Astrocyte (in vitro differentiated cells and primary cell): ENCODE results near the gene DOLPP1. TPM values are rescaled to one million over a fixed set of nuclear protein-coding genes. Genes with fewer than 3 reads are reported as not detected.

Experiments used
- DNase-seq: peaks from one replicate; pipeline ENCODE4 v3.0.0-alpha.2; 2010; ENCODE audit warnings: low read depth
- FAIRE-seq: peaks from 2 replicates; lab custom pipeline; 2011; peaks lifted over from hg19 to GRCh38; lab: Jason Lieb, UNC
- H2AFZ ChIP-seq: 2 replicates; pipeline ENCODE4 v1.6.0; 2012; ENCODE audit warnings: low read depth, low read length, inconsistent platforms
- H3K27ac ChIP-seq: 2 replicates; pipeline ENCODE4 v1.5.1; 2011; ENCODE audit warnings: low read depth, low read length, inconsistent platforms
- H3K27me3 ChIP-seq: 2 replicates; pipeline ENCODE4 v1.6.0; 2011; ENCODE audit warnings: low read length, inconsistent platforms; ENCODE audit not compliant: insufficient read depth
- H3K36me3 ChIP-seq: 2 replicates; pipeline ENCODE4 v1.5.1; 2011; ENCODE audit warnings: low read length, inconsistent platforms; ENCODE audit not compliant: insufficient read depth
- H3K4me1 ChIP-seq: 2 replicates; pipeline ENCODE4 v1.5.1; 2011; ENCODE audit warnings: low read length, inconsistent platforms; ENCODE audit not compliant: insufficient read depth
- H3K4me2 ChIP-seq: 2 replicates; pipeline ENCODE4 v1.6.0; 2012; ENCODE audit warnings: low read length, inconsistent platforms
- H3K4me3 ChIP-seq: 2 replicates; pipeline ENCODE4 v1.5.1; 2011; ENCODE audit warnings: low read depth, mild to moderate bottlenecking, low read length, inconsistent platforms; ENCODE audit not compliant: insufficient read depth
- H3K79me2 ChIP-seq: 2 replicates; pipeline ENCODE4 v1.6.0; 2012; ENCODE audit warnings: mild to moderate bottlenecking, low read length, inconsistent platforms; ENCODE audit not compliant: insufficient read depth
- H3K9ac ChIP-seq: 2 replicates; pipeline ENCODE4 v1.6.0; 2012; ENCODE audit warnings: mild to moderate bottlenecking, low read length, inconsistent platforms
- H3K9me3 ChIP-seq: 2 replicates; pipeline ENCODE4 v1.5.1; 2012; ENCODE audit warnings: low read depth, mild to moderate bottlenecking, low read length, inconsistent platforms; ENCODE audit not compliant: insufficient read depth
- H4K20me1 ChIP-seq: 2 replicates; pipeline ENCODE4 v1.6.0; 2012; ENCODE audit warnings: low read length, inconsistent platforms; ENCODE audit not compliant: insufficient read depth
- H3K27ac Mint-ChIP-seq: one replicate; pipeline ENCODE4 v1.8.0; 2021; ENCODE audit warnings: mild to moderate bottlenecking, mixed read lengths; ENCODE audit not compliant: unreplicated experiment
- H3K27me3 Mint-ChIP-seq: one replicate; pipeline ENCODE4 v1.8.0; 2021; ENCODE audit warnings: low read depth, mixed read lengths; ENCODE audit not compliant: unreplicated experiment
- H3K36me3 Mint-ChIP-seq: one replicate; pipeline ENCODE4 v1.8.0; 2021; ENCODE audit warnings: low read depth, mixed read lengths; ENCODE audit not compliant: unreplicated experiment
- H3K4me1 Mint-ChIP-seq: one replicate; pipeline ENCODE4 v1.8.0; 2021; ENCODE audit warnings: low read depth, mixed read lengths; ENCODE audit not compliant: unreplicated experiment
- H3K4me3 Mint-ChIP-seq: one replicate; pipeline ENCODE4 v1.8.0; 2021; ENCODE audit warnings: mild to moderate bottlenecking, moderate library complexity, mixed read lengths; ENCODE audit not compliant: unreplicated experiment
- H3K9me3 Mint-ChIP-seq: one replicate; pipeline ENCODE4 v1.8.0; 2021; ENCODE audit warnings: mild to moderate bottlenecking, mixed read lengths; ENCODE audit not compliant: unreplicated experiment
- CTCF ChIP-seq: IDR thresholded peaks from 2 replicates; pipeline ENCODE4 v1.5.1; 2011; ENCODE audit warnings: low read depth, mild to moderate bottlenecking, inconsistent platforms, low read length, moderate library complexity; ENCODE audit not compliant: insufficient read depth
- EZH2 ChIP-seq: IDR thresholded peaks from 2 replicates; pipeline ENCODE4 v1.6.1; 2012; ENCODE audit warnings: mild to moderate bottlenecking, low read length, inconsistent platforms; ENCODE audit not compliant: insufficient read depth
- total RNA-seq: library from RNA; stranded (reverse); gene quantifications from 2 replicates; pipeline ENCODE4 v1.2.1, GENCODE V29; 2021

The DOLPP1 gene
- total RNA-seq, 1 donor from 2014 or later: 17.9 TPM

DNA sequence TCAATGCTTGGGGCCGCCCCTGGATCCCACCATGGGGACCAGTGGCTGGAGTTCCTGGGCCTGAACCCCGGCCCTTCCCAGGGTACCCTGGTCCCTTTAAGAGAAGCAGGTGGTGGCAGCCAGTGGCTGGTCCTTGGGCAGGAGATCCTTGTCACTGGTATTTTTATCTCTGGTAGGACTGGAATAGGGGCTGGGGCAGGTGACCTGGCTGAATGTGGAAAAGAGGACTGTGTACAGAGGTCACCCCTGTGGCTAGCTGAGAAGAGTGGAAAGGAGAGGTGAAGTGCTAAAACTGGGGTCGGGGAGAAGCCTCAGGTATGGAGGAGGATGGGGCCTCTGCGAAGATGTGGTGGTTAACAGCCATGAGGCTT, 22.7 kb downstream of the DOLPP1 start:
- no peak overlapping the region for H3K4me3 ChIP-seq
- H3K27me3 ChIP-seq: no peaks in the 10 kb centered on the region
- Mint-ChIP-seq H3K4me3 (no peak overlapping the region), H3K27ac (no peak overlapping the region), H3K9me3 (no peaks in the 10 kb centered on the region), H3K36me3 (peaks cover 17% of the 10 kb centered on the region), H3K27me3 (peaks cover 5% of the 10 kb centered on the region), H3K4me1 (no peaks in the 10 kb centered on the region)
- no peak for DNase-seq
- H3K9me3 ChIP-seq: no peaks in the 10 kb centered on the region
- no peaks in the 10 kb centered on the region for H3K79me2 ChIP-seq
- no peak overlapping the region for H3K27ac ChIP-seq
- TF ChIP-seq EZH2: no peak
- no peak for TF ChIP-seq CTCF
- no peak for FAIRE-seq
- H3K4me1 ChIP-seq: no peaks in the 10 kb centered on the region
- no peak overlapping the region for H3K9ac ChIP-seq
- peaks cover 3% of the 10 kb centered on the region for H3K36me3 ChIP-seq
- no peak overlapping the region for H3K4me2 ChIP-seq
- H4K20me1 ChIP-seq: peaks cover 7% of the 10 kb centered on the region
- H2AFZ ChIP-seq: no peak overlapping the region

DNA sequence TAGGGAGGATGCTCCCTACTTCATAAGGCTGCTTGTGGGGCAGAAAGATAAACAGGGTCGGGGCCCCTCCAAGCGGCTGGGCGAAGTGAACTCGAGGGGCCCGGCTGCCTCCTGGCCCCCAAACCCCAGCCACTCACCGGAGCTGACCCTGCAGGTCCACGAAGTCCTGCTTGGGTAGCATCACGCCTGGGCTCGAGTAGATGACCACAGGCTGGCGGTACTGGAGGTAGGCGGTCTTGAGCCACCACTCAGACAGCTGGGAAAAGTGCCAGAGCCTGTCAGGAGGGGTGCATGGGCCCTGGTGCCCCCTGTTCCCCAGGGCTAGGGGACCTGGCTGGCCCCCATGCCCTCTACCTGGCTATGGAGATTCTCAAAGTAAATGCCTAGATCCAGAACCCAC, 23.1 kb downstream of the DOLPP1 start:
- Histone ChIP-seq H3K27ac (no peak overlapping the region), H3K9ac (no peak overlapping the region), H3K9me3 (no peaks in the 10 kb centered on the region), H3K36me3 (peaks cover 3% of the 10 kb centered on the region), H4K20me1 (peaks cover 11% of the 10 kb centered on the region), H3K4me3 (no peak overlapping the region), H3K79me2 (no peaks in the 10 kb centered on the region), H3K27me3 (no peaks in the 10 kb centered on the region), H3K4me1 (no peaks in the 10 kb centered on the region), H3K4me2 (no peak overlapping the region), H2AFZ (no peak overlapping the region)
- DNase-seq (no peak), FAIRE-seq (no peak)
- Mint-ChIP-seq H3K9me3 (no peaks in the 10 kb centered on the region), H3K27me3 (peaks cover 6% of the 10 kb centered on the region), H3K4me1 (no peaks in the 10 kb centered on the region), H3K27ac (no peak overlapping the region), H3K4me3 (no peak overlapping the region), H3K36me3 (peaks cover 17% of the 10 kb centered on the region)
- TF ChIP-seq CTCF: no peak
- no peak for TF ChIP-seq EZH2

DNA sequence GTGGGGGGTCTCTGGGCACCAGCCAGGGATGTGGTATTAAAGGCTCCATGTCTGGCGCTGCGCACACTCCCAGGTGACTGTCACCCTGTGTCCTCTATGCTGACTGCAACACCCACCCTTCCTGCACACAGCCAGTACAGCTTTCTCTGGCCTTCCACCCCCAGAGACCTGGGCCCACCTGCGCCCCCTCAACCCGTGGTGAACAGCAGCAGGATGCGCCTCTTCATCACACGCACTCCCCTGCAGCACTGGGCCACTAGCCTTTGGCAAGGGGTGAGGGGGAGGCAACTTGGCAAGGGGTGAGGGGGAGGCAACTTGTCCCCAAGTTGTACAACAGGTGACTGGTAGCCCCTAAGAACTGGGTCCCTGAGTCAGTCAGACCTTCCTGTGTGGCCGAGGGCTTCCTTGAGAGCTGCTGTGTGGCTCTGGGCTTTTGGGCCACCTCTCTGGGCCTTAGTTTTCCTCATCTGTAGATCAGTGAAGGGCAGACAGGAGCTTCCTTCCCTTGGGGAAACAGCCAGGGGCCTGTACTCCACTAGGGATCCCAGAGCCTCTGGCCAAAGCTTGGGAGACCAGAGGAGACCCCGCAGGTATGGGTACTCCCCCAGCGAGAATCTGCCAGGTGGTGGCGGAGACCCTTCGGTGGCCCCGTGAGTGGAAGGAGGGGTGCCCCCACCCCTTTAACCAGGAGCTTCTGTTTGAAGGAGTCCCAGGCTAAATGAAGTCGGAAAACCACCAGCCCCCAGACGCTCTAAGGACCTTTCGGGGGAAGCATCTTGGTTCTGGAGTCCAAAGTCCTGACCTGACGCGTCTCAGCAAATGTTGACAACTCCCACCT, 25.2 kb downstream of the DOLPP1 start:
- Histone ChIP-seq H3K9ac (no peak overlapping the region), H3K9me3 (no peaks in the 10 kb centered on the region), H3K79me2 (peaks cover 10% of the 10 kb centered on the region), H3K4me3 (no peak overlapping the region), H2AFZ (no peak overlapping the region), H3K27ac (no peak overlapping the region), H4K20me1 (peaks cover 18% of the 10 kb centered on the region), H3K36me3 (peaks cover 3% of the 10 kb centered on the region), H3K27me3 (no peaks in the 10 kb centered on the region), H3K4me1 (peaks cover 8% of the 10 kb centered on the region), H3K4me2 (no peak overlapping the region)
- Mint-ChIP-seq H3K27ac (no peak overlapping the region), H3K9me3 (no peaks in the 10 kb centered on the region), H3K27me3 (peaks cover 8% of the 10 kb centered on the region), H3K36me3 (peaks cover 16% of the 10 kb centered on the region), H3K4me1 (no peaks in the 10 kb centered on the region), H3K4me3 (no peak overlapping the region)
- DNase-seq (no peak), FAIRE-seq (no peak)
- TF ChIP-seq EZH2: no peak
- no peak for TF ChIP-seq CTCF
